Spleen (tissue), 7 donors: ENCODE results near the gene CCDC192.

ENCODE experiments used
- CTCF ChIP-seq, 11 experiments: fragments of 200-600 bp in 7 of 11; fragments of 450-650 bp in 4 of 11; sonication (generic) in 4 of 11; IDR thresholded peaks in 8 of 11; conservative IDR thresholded peaks in 3 of 11; 1 replicate in 7 of 11; 2 replicates in 4 of 11; pipeline versions ENCODE4 v1.4.0 to v1.8.0; 2016 to 2021; ENCODE audit warnings: antibody characterized with exemption in 11 of 11, inconsistent platforms in 4 of 11, mild to moderate bottlenecking in 1 of 11
- POLR2A ChIP-seq, 3 donors: fragments of 450-650 bp; IDR thresholded peaks; one replicate each; pipeline ENCODE4 v1.5.1; 2017; ENCODE audit warnings: antibody characterized with exemption in 3 of 3, mild to moderate bottlenecking in 1 of 3
- POLR2AphosphoS5 ChIP-seq, 3 donors: sonication (generic); formaldehyde crosslinking; IDR thresholded peaks; one replicate each; pipeline ENCODE4 v1.5.1; 2017; ENCODE audit warnings: antibody characterized with exemption in 3 of 3
- donor health status: DM: no; HTN: no; CAD: no; lungs with moderate emphysema.
- donor health status: DM: no; HTN: no; CAD: no.
- donor health status: DM: no; HTN: no; CAD: no.

- no peak for TF ChIP-seq CTCF (IDR thresholded peaks at IDR 0.05 in 8 of 11, conservative IDR thresholded peaks at IDR 0.05 in 3 of 11)
- TF ChIP-seq POLR2A (IDR thresholded peaks at IDR 0.05) = no peak
- TF ChIP-seq POLR2AphosphoS5 (IDR thresholded peaks at IDR 0.05) = no peak
Observed at GRCh38 chr5:127834094-127834531, 130.9 kb downstream of the CCDC192 start.
